Hindlimb muscle (tissue), 1 donor: ENCODE measurements around the gene RNMT. TPM values are rescaled to one million over a fixed set of nuclear protein-coding genes. Genes with fewer than 3 reads are reported as not detected.
"Not testable (repeated sequence)": the region's sequence is repeated elsewhere in the genome, so short reads cannot be mapped to it uniquely, and the experiment has no call there.

ENCODE experiments used
- DNase-seq: peaks from one replicate; pipeline ENCODE4 v3.0.0-alpha.2; 2013
- polyA plus RNA-seq: library from polyadenylated mRNA; unstranded; fragments of 120-200 nt; gene quantifications from one replicate; pipeline ENCODE4 v1.2.1, GENCODE V29; 2013; ENCODE audit not compliant: insufficient read length

RNMT gene
- polyA plus RNA-seq, 1 donor, result 30.4 TPM

GRCh38 chr18:13745696-13746095 lies 19.2 kb downstream of the RNMT start:
- peak; percentile 55 for DNase-seq

GRCh38 chr18:13746633-13747032 lies 20.2 kb downstream of the RNMT start:
- DNase-seq, result no peak

GRCh38 chr18:13751599-13751998 lies 25.1 kb downstream of the RNMT start:
- DNase-seq, result not testable (repeated sequence)

- no peak for DNase-seq
Observed at GRCh38 chr18:13756261-13756660, 29.8 kb downstream of the RNMT start.

- no peak for DNase-seq
Observed at GRCh38 chr18:13756671-13757070, 30.2 kb downstream of the RNMT start.

- no peak for DNase-seq
Observed at GRCh38 chr18:13758622-13759021, 32.1 kb downstream of the RNMT start.

- no peak for DNase-seq
Observed at GRCh38 chr18:13760047-13760446, 33.6 kb downstream of the RNMT start.

GRCh38 chr18:13762690-13763439 lies 36.4 kb downstream of the RNMT start:
- no peak for DNase-seq

GRCh38 chr18:13775058-13775457 lies 48.6 kb downstream of the RNMT start:
- DNase-seq, result no peak

- DNase-seq, result no peak
Observed at GRCh38 chr18:13791181-13791580, 64.7 kb downstream of the RNMT start.

- DNase-seq, result no peak
Observed at GRCh38 chr18:13793819-13794218, 67.3 kb downstream of the RNMT start.

GRCh38 chr18:13796515-13796914 lies 70.0 kb downstream of the RNMT start:
- no peak for DNase-seq

GRCh38 chr18:13797157-13797611 lies 70.7 kb downstream of the RNMT start:
- no peak for DNase-seq

GRCh38 chr18:13799396-13799795 lies 72.9 kb downstream of the RNMT start:
- no peak for DNase-seq

GRCh38 chr18:13800505-13801259 lies 74.2 kb downstream of the RNMT start:
- DNase-seq, result peak; percentile 80

- DNase-seq, result no peak
Observed at GRCh38 chr18:13801260-13801601, 74.8 kb downstream of the RNMT start.

GRCh38 chr18:13804305-13804704 lies 77.8 kb downstream of the RNMT start:
- DNase-seq, result no peak

GRCh38 chr18:13808294-13809042 lies 82.0 kb downstream of the RNMT start:
- no peak for DNase-seq

GRCh38 chr18:13809043-13809430 lies 82.6 kb downstream of the RNMT start:
- DNase-seq, result no peak

- DNase-seq, result no peak
Observed at GRCh38 chr18:13809531-13810255, 83.2 kb downstream of the RNMT start.

GRCh38 chr18:13810950-13811485 lies 84.5 kb downstream of the RNMT start:
- DNase-seq, result no peak

- no peak for DNase-seq
Observed at GRCh38 chr18:13811993-13812392, 85.5 kb downstream of the RNMT start.
